ENCODE results near the gene DGKQ. TPM values are rescaled to one million over a fixed set of nuclear protein-coding genes. Genes with fewer than 3 reads are reported as not detected.

The DGKQ gene
- total RNA-seq, 1 experiment from 2014 or later, result 22.0 TPM

- Histone ChIP-seq H3K4me2 (ENCODE audit: low read length) (peak overlapping the region; percentile 92), H3K9me3 (ENCODE audit: control insufficient read depth in 1 of 2, insufficient read depth in 1 of 2, low read depth in 1 of 2, low read length in 2 of 2) (no peaks in the 10 kb centered on the region), H3K27me3 (ENCODE audit: insufficient read depth, low read length) (no peaks in the 10 kb centered on the region), H4K20me1 (ENCODE audit: insufficient read depth) (no peaks in the 10 kb centered on the region), H3K79me2 (ENCODE audit: insufficient read depth, low read length) (no peaks in the 10 kb centered on the region), H3K36me3 (ENCODE audit: control insufficient read depth in 1 of 2, insufficient read depth in 2 of 2, low read length in 2 of 2) (no peaks in the 10 kb centered on the region), H2AFZ (ENCODE audit: low read depth, low read length, poor library complexity, severe bottlenecking) (no peak overlapping the region), H3K9ac (ENCODE audit: low read length) (peak overlapping the region; percentile 71), H3K27ac (ENCODE audit: low read depth, low read length) (peak overlapping the region; percentile 58; the same call in 1 of the 2 replicates), H3K9me2 (ENCODE audit: insufficient read depth) (no peaks in the 10 kb centered on the region), H3K4me1 (ENCODE audit: control insufficient read depth in 1 of 2, insufficient read depth in 2 of 2, low read length in 2 of 2) (peaks cover 9 to 19% of the 10 kb centered on the region in 2 experiments; a peak in 3 of 4 replicates), H3K4me3 (replicated peaks in 1 of 2; ENCODE audit: low read depth in 1 of 2, low read length in 2 of 2) (peak overlapping the region; percentile 68 to 80)
- no peak for DNase-seq (ENCODE audit: low read depth, low spot score)
- intact Hi-C loops (cut with micrococcal nuclease), result loop anchor here (2.0 kb wide), 1 partner anchor 14 kb away; the partner anchor contains the start of gene IDUA
- POLR2A ChIA-PET, result no interaction called here
- no peak for TF ChIP-seq SP1 (IDR thresholded peaks at IDR 0.05; ENCODE audit: low read depth)
- peak; percentile 68; the same call in 1 of the 2 replicates for TF ChIP-seq ZFX (IDR thresholded peaks at IDR 0.05)
- CTCF ChIA-PET, result no interaction called here
- peak; percentile 65 for ATAC-seq
- BruUV-seq (replicated peaks), result no TSS peak
- RAD21 ChIA-PET (ENCODE audit: low non-redundant PET in 1 of 2, low total read pairs in 2 of 2, uncharacterized antibody in 2 of 2, unreplicated experiment in 2 of 2), result no interaction called here
Observed at GRCh38 chr4:972651-973424, 531 bp downstream of the DGKQ start.

- no peak for ATAC-seq
- peaks cover 9 to 19% of the 10 kb centered on the region in 2 experiments; a peak in 3 of 4 replicates for H3K4me1 ChIP-seq (ENCODE audit: control insufficient read depth in 1 of 2, insufficient read depth in 2 of 2, low read length in 2 of 2)
- ChIA-PET CTCF (no interaction called here), RAD21 (ENCODE audit: low non-redundant PET in 1 of 2, low total read pairs in 2 of 2, uncharacterized antibody in 2 of 2, unreplicated experiment in 2 of 2) (no interaction called here), POLR2A (no interaction called here)
- H3K27ac ChIP-seq (ENCODE audit: low read depth, low read length), result peak overlapping the region; percentile 58; the same call in 1 of the 2 replicates
- H3K9me2 ChIP-seq (ENCODE audit: insufficient read depth), result no peaks in the 10 kb centered on the region
- BruUV-seq (replicated peaks), result TSS peak; percentile 35
- H3K4me2 ChIP-seq (ENCODE audit: low read length), result peak overlapping the region; percentile 92
- intact Hi-C loops (cut with micrococcal nuclease), result loop anchor here (2.0 kb wide), 1 partner anchor 15 kb away; the partner anchor contains the start of gene IDUA
- no peak overlapping the region for H2AFZ ChIP-seq (ENCODE audit: low read depth, low read length, poor library complexity, severe bottlenecking)
- H3K4me3 ChIP-seq (replicated peaks in 1 of 2; ENCODE audit: low read depth in 1 of 2, low read length in 2 of 2), result peak overlapping the region; percentile 68 to 80
- H3K27me3 ChIP-seq (ENCODE audit: insufficient read depth, low read length), result no peaks in the 10 kb centered on the region
- DNase-seq (ENCODE audit: low read depth, low spot score), result no peak
- H3K9ac ChIP-seq (ENCODE audit: low read length), result peak overlapping the region; percentile 71
- H4K20me1 ChIP-seq (ENCODE audit: insufficient read depth), result no peaks in the 10 kb centered on the region
- no peaks in the 10 kb centered on the region for H3K36me3 ChIP-seq (ENCODE audit: control insufficient read depth in 1 of 2, insufficient read depth in 2 of 2, low read length in 2 of 2)
- no peaks in the 10 kb centered on the region for H3K79me2 ChIP-seq (ENCODE audit: insufficient read depth, low read length)
- no peaks in the 10 kb centered on the region for H3K9me3 ChIP-seq (ENCODE audit: control insufficient read depth in 1 of 2, insufficient read depth in 1 of 2, low read depth in 1 of 2, low read length in 2 of 2)
- TF ChIP-seq ZFX (IDR thresholded peaks at IDR 0.05) (no peak), EGR1 (IDR thresholded peaks at IDR 0.05; ENCODE audit: low read depth) (no peak), FOSL1 (IDR thresholded peaks at IDR 0.05; ENCODE audit: low read depth) (no peak), POLR2A (IDR thresholded peaks at IDR 0.05; ENCODE audit: borderline replicate concordance, extremely low read depth, insufficient read depth, insufficient read length) (no peak), TCF7L2 (IDR thresholded peaks at IDR 0.05; ENCODE audit: borderline replicate concordance, extremely low read depth, insufficient read depth, insufficient read length) (no peak), RAD21 (IDR thresholded peaks at IDR 0.05; ENCODE audit: low read depth) (no peak), YY1 (IDR thresholded peaks at IDR 0.05; ENCODE audit: extremely low read depth, insufficient replicate concordance, low read depth, low read length) (no peak), SP1 (IDR thresholded peaks at IDR 0.05; ENCODE audit: low read depth) (no peak), ZBTB33 (IDR thresholded peaks at IDR 0.05; ENCODE audit: extremely low read depth, insufficient replicate concordance, low read length) (no peak), JUND (IDR thresholded peaks at IDR 0.05) (no peak), ATF3 (IDR thresholded peaks at IDR 0.05) (no peak), SRF (IDR thresholded peaks at IDR 0.05; ENCODE audit: low read depth) (no peak), ELF1 (IDR thresholded peaks at IDR 0.05; ENCODE audit: borderline replicate concordance, low read depth) (no peak)
Observed at GRCh38 chr4:971666-972500, 1.5 kb downstream of the DGKQ start.
